HEK293 (cell line): ENCODE data around the gene AURKAIP1.

Experiments
- CTCF ChIA-PET: fragments of 350-600 bp; formaldehyde crosslinking; extraction: SDS; loops from one replicate; lab custom pipeline; 2021; ENCODE audit warnings: antibody characterized with exemption; lab: Yijun Ruan, JAX
- POLR2A ChIA-PET: fragments of 300-600 bp; formaldehyde crosslinking; extraction: SDS; loops from one replicate; lab custom pipeline; 2020; ENCODE audit warnings: antibody characterized with exemption, inconsistent platforms; lab: Yijun Ruan, JAX
- H3K27ac ChIP-seq: fragments of 200-500 bp; sonication (Bioruptor generic); 2 replicates; pipeline ENCODE4 v1.5.1; 2014; ENCODE audit warnings: low read depth, low read length, control low read depth, inconsistent platforms; ENCODE audit errors: extremely low read depth
- H3K36me3 ChIP-seq, 2 experiments: fragments of 200-500 bp in 1 of 2; sonication (Bioruptor generic) in 1 of 2; 1 replicate in 1 of 2; 2 replicates in 1 of 2; pipeline ENCODE4 v1.5.1; 2014 to 2017; ENCODE audit warnings: inconsistent platforms in 2 of 2, low read length in 2 of 2; ENCODE audit not compliant: control insufficient read depth in 2 of 2, insufficient read depth in 1 of 2
- H3K4me1 ChIP-seq: fragments of 200-500 bp; sonication (Bioruptor generic); 2 replicates; pipeline ENCODE4 v1.5.1; 2014; ENCODE audit warnings: mild to moderate bottlenecking, low read length, inconsistent platforms; ENCODE audit not compliant: control insufficient read depth, insufficient read depth
- H3K4me3 ChIP-seq: 2 replicates; pipeline ENCODE4 v1.5.1; 2011; ENCODE audit warnings: low read depth, mild to moderate bottlenecking, control low read depth, low read length, moderate library complexity
- H3K9me3 ChIP-seq: fragments of 200-500 bp; sonication (Bioruptor generic); 2 replicates; pipeline ENCODE4 v1.5.1; 2014; ENCODE audit warnings: low read depth, low read length, inconsistent platforms; ENCODE audit not compliant: control insufficient read depth, insufficient read depth
- GFI1B ChIP-seq: fragments of 450-650 bp; formaldehyde crosslinking; IDR thresholded peaks from 2 replicates; pipeline ENCODE4 v1.5.1; 2016; ENCODE audit warnings: missing biosample characterization, missing genetic modification characterization
- HOXA7 ChIP-seq: sonication (generic); formaldehyde crosslinking; IDR thresholded peaks from 2 replicates; pipeline ENCODE4 v1.8.1; 2022; ENCODE audit warnings: missing genetic modification reagents, borderline replicate concordance
- MYNN ChIP-seq: fragments of 450-650 bp; formaldehyde crosslinking; IDR thresholded peaks from 2 replicates; pipeline ENCODE4 v1.5.1; 2016; ENCODE audit warnings: missing biosample characterization, missing genetic modification characterization, borderline replicate concordance
- OSR2 ChIP-seq: fragments of 450-650 bp; formaldehyde crosslinking; IDR thresholded peaks from 2 replicates; pipeline ENCODE4 v1.5.1; 2016; ENCODE audit warnings: missing biosample characterization, missing genetic modification characterization
- SCRT2 ChIP-seq: fragments of 450-650 bp; formaldehyde crosslinking; IDR thresholded peaks from 2 replicates; pipeline ENCODE4 v1.5.1; 2016; ENCODE audit warnings: missing biosample characterization, missing genetic modification characterization
- ZBTB48 ChIP-seq: fragments of 450-650 bp; formaldehyde crosslinking; IDR thresholded peaks from 2 replicates; pipeline ENCODE4 v1.5.1; 2016; ENCODE audit warnings: missing biosample characterization, missing genetic modification characterization
- ZBTB7A ChIP-seq: fragments of 450-650 bp; formaldehyde crosslinking; IDR thresholded peaks from 2 replicates; pipeline ENCODE4 v1.5.1; 2016; ENCODE audit warnings: low read depth, missing biosample characterization, missing genetic modification characterization
- ZIC2 ChIP-seq: fragments of 450-650 bp; formaldehyde crosslinking; IDR thresholded peaks from 2 replicates; pipeline ENCODE4 v1.5.1; 2016; ENCODE audit warnings: missing biosample characterization, missing genetic modification characterization
- ZNF174 ChIP-seq: fragments of 450-650 bp; formaldehyde crosslinking; IDR thresholded peaks from 2 replicates; pipeline ENCODE4 v1.5.0; 2017; ENCODE audit warnings: missing biosample characterization, mild to moderate bottlenecking, missing genetic modification characterization
- ZNF335 ChIP-seq: fragments of 450-650 bp; formaldehyde crosslinking; conservative IDR thresholded peaks from 2 replicates; pipeline ENCODE4 v1.5.1; 2016; ENCODE audit warnings: missing biosample characterization, missing genetic modification characterization
- ZNF37A ChIP-seq: fragments of 450-650 bp; IDR thresholded peaks from 2 replicates; pipeline ENCODE4 v1.5.1; 2018; ENCODE audit warnings: missing biosample characterization, missing genetic modification characterization
- ZNF544 ChIP-seq: fragments of 450-650 bp; formaldehyde crosslinking; IDR thresholded peaks from 2 replicates; pipeline ENCODE4 v1.5.0; 2017; ENCODE audit warnings: missing biosample characterization, missing genetic modification characterization
- ZNF610 ChIP-seq: fragments of 450-650 bp; formaldehyde crosslinking; IDR thresholded peaks from 2 replicates; pipeline ENCODE4 v1.5.1; 2016; ENCODE audit warnings: missing biosample characterization, missing genetic modification characterization, borderline replicate concordance
- ZNF701 ChIP-seq: fragments of 450-650 bp; formaldehyde crosslinking; IDR thresholded peaks from 2 replicates; pipeline ENCODE4 v1.5.1; 2016; ENCODE audit warnings: missing biosample characterization, missing genetic modification characterization
- ZSCAN30 ChIP-seq: fragments of 450-650 bp; IDR thresholded peaks from 2 replicates; pipeline ENCODE4 v1.5.1; 2018; ENCODE audit warnings: missing biosample characterization, mild to moderate bottlenecking, missing genetic modification characterization, moderate library complexity
- TF ChIP-seq, protein P1 (sequence below): fragments of 450-650 bp; formaldehyde crosslinking; IDR thresholded peaks from 2 replicates; pipeline ENCODE4 v1.5.1; 2016; ENCODE audit warnings: missing biosample characterization, missing genetic modification characterization
- TF ChIP-seq, protein P2 (sequence below): fragments of 450-650 bp; formaldehyde crosslinking; IDR thresholded peaks from 2 replicates; pipeline ENCODE4 v1.5.1; 2016; ENCODE audit warnings: missing biosample characterization, missing genetic modification characterization
- TF ChIP-seq, protein P3 (sequence below): fragments of 450-650 bp; IDR thresholded peaks from 2 replicates; pipeline ENCODE4 v1.5.1; 2018; ENCODE audit warnings: missing biosample characterization, mild to moderate bottlenecking, missing genetic modification characterization
- TF ChIP-seq, protein P4 (sequence below): fragments of 450-650 bp; formaldehyde crosslinking; IDR thresholded peaks from 2 replicates; pipeline ENCODE4 v1.5.1; 2017; ENCODE audit warnings: missing biosample characterization, mild to moderate bottlenecking, missing genetic modification characterization, moderate library complexity
- TF ChIP-seq, protein P5 (sequence below): fragments of 450-650 bp; formaldehyde crosslinking; IDR thresholded peaks from 2 replicates; pipeline ENCODE4 v1.5.1; 2016; ENCODE audit warnings: missing biosample characterization, missing genetic modification characterization

The AURKAIP1 gene

DNA sequence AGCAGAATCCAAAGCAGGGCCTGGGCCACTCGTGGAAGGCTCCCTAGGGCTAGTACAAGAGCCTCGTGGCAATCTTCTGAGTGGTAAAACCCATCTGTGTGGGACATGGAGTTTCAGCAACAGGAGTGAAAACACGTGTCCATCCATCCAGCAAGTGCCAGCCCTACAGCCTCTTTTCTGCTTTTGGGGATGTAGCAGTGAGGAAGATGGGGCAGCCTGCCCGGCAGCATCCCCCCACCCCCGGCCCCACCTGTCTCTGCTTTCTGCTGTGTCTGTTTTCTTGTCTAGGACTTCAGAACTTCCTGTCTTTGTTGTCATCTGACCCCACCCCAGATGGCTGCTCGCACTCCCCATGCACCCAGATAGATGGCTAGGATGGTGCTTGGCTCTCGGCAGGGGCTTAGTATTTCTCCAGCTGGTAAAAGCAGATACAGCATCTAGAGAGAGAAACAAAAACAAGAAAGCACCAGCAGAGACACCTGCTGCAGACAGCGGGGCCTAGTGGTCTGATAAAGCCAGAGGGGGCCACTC is 48.9 kb downstream of the AURKAIP1 start:
- H3K27ac ChIP-seq, result peak overlapping the region; percentile 84; the same call in 1 of the 2 replicates
- H3K36me3 ChIP-seq, result peaks cover 0 to 39% of the 10 kb centered on the region in 2 experiments; a peak in 2 of 3 replicates
- H3K4me1 ChIP-seq, result peaks cover 7% of the 10 kb centered on the region; the same call in 1 of the 2 replicates
- H3K9me3 ChIP-seq, result no peaks in the 10 kb centered on the region
- POLR2A ChIA-PET, result interaction anchor here (1.4 kb wide), 1 partner anchor 11 kb away, joined by 6 read pairs; no protein-coding TSS in a partner anchor
- TF ChIP-seq ZNF37A (tag by site-specific recombination) (no peak), ZNF174 (no peak), HOXA7 (CRISPR knock-in tag) (no peak), ZIC2 (tag by site-specific recombination) (peak; percentile 75)
- TF ChIP-seq, protein P1, sequence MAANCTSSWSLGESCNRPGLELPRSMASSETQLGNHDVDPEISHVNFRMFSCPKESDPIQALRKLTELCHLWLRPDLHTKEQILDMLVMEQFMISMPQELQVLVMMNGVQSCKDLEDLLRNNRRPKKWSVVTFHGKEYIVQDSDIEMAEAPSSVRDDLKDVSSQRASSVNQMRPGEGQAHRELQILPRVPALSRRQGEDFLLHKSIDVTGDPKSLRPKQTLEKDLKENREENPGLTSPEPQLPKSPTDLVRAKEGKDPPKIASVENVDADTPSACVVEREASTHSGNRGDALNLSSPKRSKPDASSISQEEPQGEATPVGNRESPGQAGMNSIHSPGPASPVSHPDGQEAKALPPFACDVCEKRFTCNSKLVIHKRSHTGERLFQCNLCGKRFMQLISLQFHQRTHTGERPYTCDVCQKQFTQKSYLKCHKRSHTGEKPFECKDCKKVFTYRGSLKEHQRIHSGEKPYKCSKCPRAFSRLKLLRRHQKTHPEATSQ (tag by site-specific recombination), result no peak
- CTCF ChIA-PET, result interaction anchor here (0.6 to 0.8 kb wide), 2 partner anchors 19 to 184 kb away, joined by 5 read pairs; no protein-coding TSS in a partner anchor
- no peak overlapping the region for H3K4me3 ChIP-seq

DNA sequence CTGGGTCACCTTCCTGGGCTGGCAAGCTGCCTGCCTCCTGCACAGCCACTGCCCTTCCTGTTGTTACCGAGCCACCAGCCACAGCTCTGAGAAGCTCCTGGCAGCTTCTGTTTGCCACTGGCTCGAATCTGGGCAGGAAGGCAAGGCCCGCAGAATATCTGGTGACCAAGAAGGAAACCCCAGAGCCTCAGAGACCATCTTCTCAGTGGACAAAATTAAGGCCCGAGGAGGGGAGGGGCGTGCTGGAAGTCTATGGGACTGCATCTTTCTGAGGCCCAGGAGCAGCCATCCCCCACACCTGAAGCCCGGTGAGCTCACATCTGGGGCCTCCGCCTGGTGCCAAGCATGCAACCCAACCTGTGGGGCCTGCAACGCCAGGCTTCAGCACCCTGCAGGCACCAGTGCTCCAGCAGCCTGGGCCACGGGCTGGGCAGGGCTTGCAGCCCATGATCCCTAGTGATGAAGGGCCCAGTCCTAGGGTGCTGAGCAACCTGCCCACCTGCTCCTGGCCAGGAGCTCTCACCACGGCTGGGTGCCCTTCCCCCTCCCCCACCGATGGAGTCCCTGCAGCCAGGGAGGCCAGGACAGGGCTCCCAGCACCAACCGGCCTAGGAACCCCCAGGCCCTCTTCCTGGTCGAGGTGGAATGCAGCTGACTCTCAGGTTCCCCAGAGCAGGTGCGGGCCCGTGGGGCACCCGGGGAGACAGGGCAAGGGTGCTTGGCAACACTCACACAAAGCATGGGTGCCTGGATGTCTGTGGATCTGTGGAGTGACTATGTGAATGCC is 49.5 kb downstream of the AURKAIP1 start:
- Histone ChIP-seq H3K36me3 (peaks cover 0 to 46% of the 10 kb centered on the region in 2 experiments; a peak in 2 of 3 replicates), H3K9me3 (no peaks in the 10 kb centered on the region), H3K4me3 (peak overlapping the region; percentile 93), H3K4me1 (peaks cover 7% of the 10 kb centered on the region; the same call in 1 of the 2 replicates), H3K27ac (peak overlapping the region; percentile 84)
- POLR2A ChIA-PET, result interaction anchor here (0.7 to 1.4 kb wide), 2 partner anchors 9 to 12 kb away, joined by 3 to 6 read pairs; no protein-coding TSS in a partner anchor
- CTCF ChIA-PET, result interaction anchor here (0.6 kb wide), 1 partner anchor 185 kb away, joined by 5 read pairs; no protein-coding TSS in a partner anchor
- TF ChIP-seq, protein P2, sequence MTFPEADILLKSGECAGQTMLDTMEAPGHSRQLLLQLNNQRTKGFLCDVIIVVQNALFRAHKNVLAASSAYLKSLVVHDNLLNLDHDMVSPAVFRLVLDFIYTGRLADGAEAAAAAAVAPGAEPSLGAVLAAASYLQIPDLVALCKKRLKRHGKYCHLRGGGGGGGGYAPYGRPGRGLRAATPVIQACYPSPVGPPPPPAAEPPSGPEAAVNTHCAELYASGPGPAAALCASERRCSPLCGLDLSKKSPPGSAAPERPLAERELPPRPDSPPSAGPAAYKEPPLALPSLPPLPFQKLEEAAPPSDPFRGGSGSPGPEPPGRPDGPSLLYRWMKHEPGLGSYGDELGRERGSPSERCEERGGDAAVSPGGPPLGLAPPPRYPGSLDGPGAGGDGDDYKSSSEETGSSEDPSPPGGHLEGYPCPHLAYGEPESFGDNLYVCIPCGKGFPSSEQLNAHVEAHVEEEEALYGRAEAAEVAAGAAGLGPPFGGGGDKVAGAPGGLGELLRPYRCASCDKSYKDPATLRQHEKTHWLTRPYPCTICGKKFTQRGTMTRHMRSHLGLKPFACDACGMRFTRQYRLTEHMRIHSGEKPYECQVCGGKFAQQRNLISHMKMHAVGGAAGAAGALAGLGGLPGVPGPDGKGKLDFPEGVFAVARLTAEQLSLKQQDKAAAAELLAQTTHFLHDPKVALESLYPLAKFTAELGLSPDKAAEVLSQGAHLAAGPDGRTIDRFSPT (tag by site-specific recombination), result 0 out of 2 replicates have a peak, but pooled peaks have one; percentile 12
- TF ChIP-seq, protein P3, sequence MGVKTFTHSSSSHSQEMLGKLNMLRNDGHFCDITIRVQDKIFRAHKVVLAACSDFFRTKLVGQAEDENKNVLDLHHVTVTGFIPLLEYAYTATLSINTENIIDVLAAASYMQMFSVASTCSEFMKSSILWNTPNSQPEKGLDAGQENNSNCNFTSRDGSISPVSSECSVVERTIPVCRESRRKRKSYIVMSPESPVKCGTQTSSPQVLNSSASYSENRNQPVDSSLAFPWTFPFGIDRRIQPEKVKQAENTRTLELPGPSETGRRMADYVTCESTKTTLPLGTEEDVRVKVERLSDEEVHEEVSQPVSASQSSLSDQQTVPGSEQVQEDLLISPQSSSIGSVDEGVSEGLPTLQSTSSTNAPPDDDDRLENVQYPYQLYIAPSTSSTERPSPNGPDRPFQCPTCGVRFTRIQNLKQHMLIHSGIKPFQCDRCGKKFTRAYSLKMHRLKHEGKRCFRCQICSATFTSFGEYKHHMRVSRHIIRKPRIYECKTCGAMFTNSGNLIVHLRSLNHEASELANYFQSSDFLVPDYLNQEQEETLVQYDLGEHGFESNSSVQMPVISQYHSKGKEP (tag by site-specific recombination), result no peak
- TF ChIP-seq OSR2 (tag by site-specific recombination) (peak; percentile 44), ZNF335 (tag by site-specific recombination) (peak; percentile 12), ZBTB48 (tag by site-specific recombination) (0 out of 2 replicates have a peak, but pooled peaks have one; percentile 16), SCRT2 (tag by site-specific recombination) (peak; percentile 15; the same call in 1 of the 2 replicates)

DNA sequence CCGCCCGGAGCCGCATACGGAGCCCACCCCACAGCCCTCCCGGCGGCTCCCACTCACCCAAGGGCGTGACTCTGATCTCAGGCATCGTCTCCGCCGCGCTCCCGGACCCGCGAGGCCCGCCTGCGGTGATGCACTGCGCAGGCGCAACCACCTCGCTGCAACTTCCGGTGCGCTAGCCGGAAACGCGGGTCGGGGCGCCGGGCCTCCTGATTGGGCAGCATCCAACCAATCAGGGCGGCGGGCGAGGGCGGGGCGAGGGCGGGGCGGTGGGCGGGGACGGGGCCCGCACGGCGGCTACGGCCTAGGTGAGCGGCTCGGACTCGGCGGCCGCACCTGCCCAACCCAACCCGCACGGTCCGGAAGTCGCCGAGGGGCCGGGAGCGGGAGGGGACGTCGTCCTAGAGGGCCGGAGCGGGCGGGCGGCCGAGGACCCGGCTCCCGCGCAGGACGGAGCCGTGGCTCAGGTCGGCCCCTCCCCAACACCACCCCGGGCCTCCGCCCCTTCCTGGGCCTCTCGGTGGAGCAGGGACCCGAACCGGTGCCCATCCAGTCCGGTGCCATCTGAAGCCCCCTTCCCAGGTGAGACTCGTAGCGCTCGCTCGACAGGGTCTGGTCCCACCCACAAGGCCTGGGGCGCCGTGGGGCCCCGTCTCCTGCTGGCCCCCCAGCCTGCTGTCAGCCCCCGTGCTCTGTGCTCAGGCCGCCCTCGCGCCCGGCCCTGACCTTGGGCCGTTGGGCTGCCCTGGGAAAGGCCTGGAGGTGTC is 50.3 kb downstream of the AURKAIP1 start, which contains the start of the genes CPTP and INTS11:
CPTP (plus strand) TSS at position 279 of the 764 bp plus-strand sequence. CDS start 2,109 bp downstream, outside the sequence.
INTS11 (minus strand) TSS at position 137 of the 764 bp plus-strand sequence; CDS start at position 85, 52 bp downstream.
- Histone ChIP-seq H3K36me3 (peaks cover 0 to 52% of the 10 kb centered on the region in 2 experiments; a peak in 2 of 3 replicates), H3K27ac (peak within 1 kb of the TSS; percentile 84), H3K4me1 (peaks cover 7% of the 10 kb centered on the region; the same call in 1 of the 2 replicates), H3K4me3 (peak within 1 kb of the TSS; percentile 93), H3K9me3 (no peaks in the 10 kb centered on the region)
- CTCF ChIA-PET, result no interaction called here
- POLR2A ChIA-PET, result interaction anchor here (0.7 to 1.4 kb wide), 2 partner anchors 8 to 13 kb away, joined by 3 to 6 read pairs; no protein-coding TSS in a partner anchor
- TF ChIP-seq MYNN (tag by site-specific recombination) (0 out of 2 replicates have a peak, but pooled peaks have one; percentile 13), GFI1B (tag by site-specific recombination) (no peak), ZNF544 (tag by site-specific recombination) (no peak), ZNF610 (tag by site-specific recombination) (no peak), ZSCAN30 (tag by site-specific recombination) (no peak), ZBTB7A (tag by site-specific recombination) (peak; percentile 65; the same call in 1 of the 2 replicates), ZNF701 (tag by site-specific recombination) (no peak)
- TF ChIP-seq, protein P4, sequence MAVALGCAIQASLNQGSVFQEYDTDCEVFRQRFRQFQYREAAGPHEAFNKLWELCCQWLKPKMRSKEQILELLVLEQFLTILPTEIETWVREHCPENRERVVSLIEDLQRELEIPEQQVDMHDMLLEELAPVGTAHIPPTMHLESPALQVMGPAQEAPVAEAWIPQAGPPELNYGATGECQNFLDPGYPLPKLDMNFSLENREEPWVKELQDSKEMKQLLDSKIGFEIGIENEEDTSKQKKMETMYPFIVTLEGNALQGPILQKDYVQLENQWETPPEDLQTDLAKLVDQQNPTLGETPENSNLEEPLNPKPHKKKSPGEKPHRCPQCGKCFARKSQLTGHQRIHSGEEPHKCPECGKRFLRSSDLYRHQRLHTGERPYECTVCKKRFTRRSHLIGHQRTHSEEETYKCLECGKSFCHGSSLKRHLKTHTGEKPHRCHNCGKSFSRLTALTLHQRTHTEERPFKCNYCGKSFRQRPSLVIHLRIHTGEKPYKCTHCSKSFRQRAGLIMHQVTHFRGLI, result 0 out of 2 replicates have a peak, but pooled peaks have one; percentile 32
- TF ChIP-seq, protein P5, sequence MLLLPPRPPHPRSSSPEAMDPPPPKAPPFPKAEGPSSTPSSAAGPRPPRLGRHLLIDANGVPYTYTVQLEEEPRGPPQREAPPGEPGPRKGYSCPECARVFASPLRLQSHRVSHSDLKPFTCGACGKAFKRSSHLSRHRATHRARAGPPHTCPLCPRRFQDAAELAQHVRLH (tag by site-specific recombination), result peak; percentile 17; the same call in 1 of the 2 replicates
